Stomach (tissue), 9 donors: ENCODE results near the gene SECISBP2. TPM values are rescaled to one million over a fixed set of nuclear protein-coding genes. Genes with fewer than 3 reads are reported as not detected.

Experiments
- DNase-seq, 2 donors: peaks; one replicate each; pipeline versions ENCODE4 v3.0.0 to v3.0.0-alpha.2; 2013 to 2019
- H3K27ac ChIP-seq, 5 donors: fragments of 200-600 bp in 4 of 5; sonication (generic) in 4 of 5; one replicate each; pipeline ENCODE4 v1.5.1; 2013 to 2019; ENCODE audit warnings: mild to moderate bottlenecking in 1 of 5, moderate library complexity in 1 of 5
- H3K27me3 ChIP-seq, 3 donors: fragments of 200-600 bp; sonication (generic); one replicate each; pipeline ENCODE4 v1.5.1; 2017 to 2019; ENCODE audit warnings: mixed run types in 1 of 3
- H3K36me3 ChIP-seq, 4 donors: fragments of 200-600 bp; sonication (generic); 1 replicate in 3 of 4; 2 replicates in 1 of 4; pipeline ENCODE4 v1.5.1; 2016 to 2019
- H3K4me1 ChIP-seq, 4 donors: fragments of 200-600 bp; sonication (generic); one replicate each; pipeline ENCODE4 v1.5.1; 2016 to 2019
- H3K4me3 ChIP-seq, 4 donors: fragments of 200-600 bp; sonication (generic) in 3 of 4; one replicate each; pipeline ENCODE4 v1.5.1; 2016 to 2019; ENCODE audit warnings: mild to moderate bottlenecking in 1 of 4
- H3K9me3 ChIP-seq, 4 donors: fragments of 200-600 bp; sonication (generic); one replicate each; pipeline ENCODE4 v1.5.1; 2016 to 2019
- EP300 ChIP-seq: sonication (generic); formaldehyde crosslinking; IDR thresholded peaks from one replicate; pipeline ENCODE4 v1.6.1; 2017; ENCODE audit warnings: antibody characterized with exemption
- POLR2A ChIP-seq, 4 donors: fragments of 450-650 bp; IDR thresholded peaks; one replicate each; pipeline ENCODE4 v1.6.1; 2016; ENCODE audit warnings: antibody characterized with exemption in 4 of 4, control low read depth in 2 of 4, mild to moderate bottlenecking in 1 of 4, moderate library complexity in 1 of 4
- POLR2AphosphoS5 ChIP-seq, 3 donors: sonication (generic); formaldehyde crosslinking; IDR thresholded peaks; one replicate each; pipeline ENCODE4 v1.6.1; 2016; ENCODE audit warnings: antibody characterized with exemption in 3 of 3
- WGBS, 5 donors: extraction: QIAGEN DNeasy Blood & Tissue Kit in 3 of 5; methylation state at CpG; one replicate each; pipeline versions ENCODE4 v1.1.5 to v1.1.7; 2013 to 2018; 5-methylcytosine and 5-hydroxymethylcytosine counted together
- intact Hi-C: fragments of 100-400 bp; cut with DNase I; formaldehyde crosslinking; loops from one replicate; pipeline ENCODE4 v1.15.1; 2023; ENCODE audit warnings: low total_unique reads
- polyA plus RNA-seq, 3 donors: library from polyadenylated mRNA; stranded (reverse); fragments of 200-250 nt; gene quantifications; one replicate each; pipeline ENCODE4 v1.2.3, GENCODE V29; 2013
- total RNA-seq, 5 donors: library from RNA; depleted of rRNA; stranded (reverse); fragments of >200 nt; gene quantifications; one replicate each; pipeline versions ENCODE4 v1.1.0 to v1.2.3, GENCODE V29; 2014 to 2016
- TF ChIP-seq, protein P1 (sequence below), 7 experiments: fragments of 450-650 bp in 4 of 7; fragments of 200-600 bp in 3 of 7; sonication (generic) in 3 of 7; IDR thresholded peaks; one replicate each; pipeline ENCODE4 v1.5.1; 2016 to 2019; ENCODE audit warnings: antibody characterized with exemption in 7 of 7, control low read depth in 2 of 7, mild to moderate bottlenecking in 1 of 7
- donor health status: healthy with polysubstance abuse.
- donor health status: Bipolar disorder and iron deficiency.
- donor health status: healthy.

SECISBP2 gene
- total and polyA plus RNA-seq, 8 donors = 18.1 to 136 (median 70.3) TPM

DNA sequence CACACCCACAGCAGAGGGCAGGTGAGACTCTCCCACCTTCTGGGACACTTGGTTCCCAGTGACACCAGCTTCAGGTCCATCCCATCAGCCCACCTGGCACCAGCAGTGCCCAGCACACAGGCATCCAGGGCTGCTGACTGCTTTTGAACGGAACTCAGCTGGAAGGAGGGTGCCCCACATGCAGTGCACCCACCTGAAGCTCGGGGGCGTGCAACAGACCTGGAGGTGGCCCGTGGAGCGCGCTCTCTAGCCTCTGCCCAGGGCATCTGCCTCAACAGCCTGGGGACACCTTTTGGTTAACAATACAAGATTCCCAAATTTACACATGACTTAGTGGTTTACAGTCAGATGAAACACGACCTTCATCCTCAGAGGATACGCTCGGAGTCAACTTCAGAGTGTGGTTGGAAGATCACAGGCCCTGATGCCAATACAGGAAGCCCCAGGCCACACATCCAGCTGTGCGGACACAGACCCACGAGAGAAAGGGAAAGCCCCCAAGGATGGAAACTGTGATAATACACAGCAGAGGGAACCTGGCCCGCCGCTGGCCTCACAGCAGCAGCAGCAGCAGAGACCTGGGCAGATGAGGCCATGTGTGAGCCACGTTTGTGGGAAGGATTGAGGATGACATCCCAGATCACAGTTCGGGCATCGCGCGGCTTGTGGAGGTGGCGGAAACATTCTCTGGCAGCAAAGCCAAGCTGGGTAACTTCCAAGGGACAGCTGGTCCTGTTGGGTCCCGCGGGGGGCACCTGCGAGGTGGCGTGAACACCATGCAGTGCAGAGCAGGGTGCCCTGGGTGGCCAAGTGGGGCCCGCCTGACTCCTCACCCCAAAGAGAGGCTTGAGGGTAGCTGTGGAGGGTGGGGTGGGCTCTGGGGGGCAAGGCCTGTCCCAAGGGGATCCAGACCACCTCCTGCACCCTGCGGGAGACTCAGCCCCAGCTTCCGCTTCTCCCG is 64.0 kb downstream of the SECISBP2 start:
- intact Hi-C loops = no loop called here
- 78 to 92% (median 83%) methylated on average over 24 to 27 of the region's 27 CpGs for WGBS, 5 donors
- DNase-seq = no peak

DNA sequence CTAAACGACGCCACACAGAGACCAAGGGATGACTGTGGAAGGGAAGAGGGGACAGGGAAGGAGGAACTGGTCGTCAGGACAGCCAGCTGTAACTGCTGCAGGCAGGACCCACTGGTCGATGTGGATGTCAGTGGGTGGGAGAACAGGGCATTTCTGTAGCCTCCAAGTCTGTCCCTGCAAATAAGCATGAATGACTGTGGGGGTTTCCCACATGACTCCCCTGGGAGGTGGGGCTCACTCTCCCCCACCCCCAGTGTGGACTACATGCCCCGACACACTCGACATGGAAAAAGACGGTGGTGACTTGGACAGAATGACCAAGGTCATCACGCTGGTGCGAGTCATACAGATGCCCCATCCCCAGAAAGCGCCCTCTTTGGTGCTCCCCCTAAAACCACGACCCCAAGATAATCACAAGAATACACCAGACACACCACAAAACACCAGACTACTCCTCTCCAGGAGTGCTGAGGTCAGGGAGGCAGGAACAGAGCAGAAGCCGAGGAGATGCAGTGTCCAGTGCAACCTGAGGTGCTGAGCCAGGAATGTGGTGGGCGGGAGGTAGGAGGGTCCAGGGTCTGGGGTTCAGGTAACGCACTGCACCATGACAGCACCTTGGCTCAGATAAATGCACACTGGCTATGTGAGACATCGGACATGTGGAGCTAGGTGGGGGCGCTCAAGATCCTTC is 64.9 kb downstream of the SECISBP2 start:
- intact Hi-C loops = no loop called here
- no peak overlapping the region for H3K27ac ChIP-seq
- peaks cover 10 to 20% (median 18%) of the 10 kb centered on the region in 4 donors for H3K4me1 ChIP-seq
- WGBS, 5 donors = 82 to 87% (median 86%) methylated on average over 16 of the region's 16 CpGs
- H3K36me3 ChIP-seq = peaks cover 50 to 99% (median 93%) of the 10 kb centered on the region in 4 donors
- DNase-seq = no peak
- TF ChIP-seq EP300 (no peak), POLR2A (IDR thresholded peaks at IDR 0.05) (no peak), POLR2AphosphoS5 (IDR thresholded peaks at IDR 0.05) (no peak)
- TF ChIP-seq, protein P1, sequence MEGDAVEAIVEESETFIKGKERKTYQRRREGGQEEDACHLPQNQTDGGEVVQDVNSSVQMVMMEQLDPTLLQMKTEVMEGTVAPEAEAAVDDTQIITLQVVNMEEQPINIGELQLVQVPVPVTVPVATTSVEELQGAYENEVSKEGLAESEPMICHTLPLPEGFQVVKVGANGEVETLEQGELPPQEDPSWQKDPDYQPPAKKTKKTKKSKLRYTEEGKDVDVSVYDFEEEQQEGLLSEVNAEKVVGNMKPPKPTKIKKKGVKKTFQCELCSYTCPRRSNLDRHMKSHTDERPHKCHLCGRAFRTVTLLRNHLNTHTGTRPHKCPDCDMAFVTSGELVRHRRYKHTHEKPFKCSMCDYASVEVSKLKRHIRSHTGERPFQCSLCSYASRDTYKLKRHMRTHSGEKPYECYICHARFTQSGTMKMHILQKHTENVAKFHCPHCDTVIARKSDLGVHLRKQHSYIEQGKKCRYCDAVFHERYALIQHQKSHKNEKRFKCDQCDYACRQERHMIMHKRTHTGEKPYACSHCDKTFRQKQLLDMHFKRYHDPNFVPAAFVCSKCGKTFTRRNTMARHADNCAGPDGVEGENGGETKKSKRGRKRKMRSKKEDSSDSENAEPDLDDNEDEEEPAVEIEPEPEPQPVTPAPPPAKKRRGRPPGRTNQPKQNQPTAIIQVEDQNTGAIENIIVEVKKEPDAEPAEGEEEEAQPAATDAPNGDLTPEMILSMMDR (IDR thresholded peaks at IDR 0.05) = no peak
- H3K9me3 ChIP-seq = no peaks in the 10 kb centered on the region
- H3K4me3 ChIP-seq = no peak overlapping the region
- H3K27me3 ChIP-seq = no peaks in the 10 kb centered on the region

More for the DNA sequence above, 64.0 kb downstream of the SECISBP2 start:
- peaks cover 3 to 11% (median 9%) of the 10 kb centered on the region in 4 donors for H3K4me1 ChIP-seq
- peaks cover 53 to 99% (median 96%) of the 10 kb centered on the region in 4 donors for H3K36me3 ChIP-seq
- H3K4me3 ChIP-seq = no peak overlapping the region
- TF ChIP-seq POLR2A (IDR thresholded peaks at IDR 0.05) (no peak), POLR2AphosphoS5 (IDR thresholded peaks at IDR 0.05) (no peak), EP300 (no peak)
- TF ChIP-seq, protein P1 (IDR thresholded peaks at IDR 0.05) = no peak
- no peak overlapping the region for H3K27ac ChIP-seq
- no peaks in the 10 kb centered on the region for H3K27me3 ChIP-seq
- H3K9me3 ChIP-seq = no peaks in the 10 kb centered on the region

DNA sequence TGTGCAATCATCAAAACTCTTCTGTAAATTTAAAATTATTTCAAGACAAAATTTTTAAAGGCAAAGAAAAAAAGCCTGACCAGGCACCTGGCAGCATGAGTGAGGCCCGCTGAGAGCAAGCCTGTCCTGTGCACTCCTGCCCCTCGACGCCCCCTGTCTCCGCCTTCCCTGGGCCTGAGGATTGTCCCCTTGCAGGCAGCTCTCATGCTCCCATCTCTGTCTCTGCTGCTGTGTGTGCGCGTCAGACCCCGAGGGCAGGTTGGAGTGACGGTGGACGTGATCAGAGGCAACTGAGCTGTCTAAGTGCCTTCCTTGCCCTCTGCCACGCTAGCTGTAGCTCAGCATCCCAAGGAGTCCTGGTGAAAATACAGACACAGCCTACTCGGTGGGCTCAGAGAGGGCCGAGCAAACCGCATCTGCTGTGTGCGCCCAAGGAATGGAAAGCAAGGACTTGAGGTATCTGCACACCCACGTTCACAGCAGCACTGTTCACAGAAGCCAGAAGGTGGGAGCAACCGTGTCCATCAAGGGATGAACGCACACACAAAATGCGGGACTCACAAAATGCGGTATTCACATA is 65.5 kb downstream of the SECISBP2 start:
- DNase-seq = no peak
- Histone ChIP-seq H3K27me3 (no peaks in the 10 kb centered on the region), H3K9me3 (no peaks in the 10 kb centered on the region), H3K4me1 (peaks cover 14 to 26% (median 20%) of the 10 kb centered on the region in 4 donors), H3K4me3 (no peak overlapping the region), H3K36me3 (peaks cover 55 to 99% (median 93%) of the 10 kb centered on the region in 4 donors), H3K27ac (no peak overlapping the region)
- 89 to 95% (median 94%) methylated on average over 18 to 19 of the region's 19 CpGs for WGBS, 5 donors
- intact Hi-C loops = no loop called here
- TF ChIP-seq, protein P1 (IDR thresholded peaks at IDR 0.05) = no peak
- TF ChIP-seq POLR2A (IDR thresholded peaks at IDR 0.05) (no peak), EP300 (no peak), POLR2AphosphoS5 (IDR thresholded peaks at IDR 0.05) (no peak)

DNA sequence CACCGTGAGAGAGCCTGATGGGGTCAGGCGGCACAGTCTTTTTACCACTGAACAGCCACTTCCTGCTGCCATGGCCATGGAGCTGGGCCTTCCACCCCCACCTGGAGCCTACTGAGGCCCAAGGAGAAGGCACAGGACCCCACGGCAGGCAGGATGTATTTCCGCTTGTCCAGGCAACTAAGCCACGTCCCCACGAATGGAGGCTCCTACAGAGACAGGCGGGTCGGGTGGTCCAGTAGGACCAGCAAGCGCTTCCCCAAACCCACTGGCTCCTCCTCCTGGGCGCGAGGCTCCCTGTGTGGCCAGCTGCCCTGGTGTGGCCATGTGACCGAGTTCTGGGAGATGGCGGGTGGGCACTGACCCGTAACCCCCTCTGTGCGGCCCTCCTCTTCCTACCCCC is 66.5 kb downstream of the SECISBP2 start:
- Histone ChIP-seq H3K4me3 (no peak overlapping the region), H3K27me3 (no peaks in the 10 kb centered on the region), H3K9me3 (no peaks in the 10 kb centered on the region), H3K36me3 (peaks cover 58 to 99% (median 94%) of the 10 kb centered on the region in 4 donors), H3K27ac (no peak overlapping the region), H3K4me1 (peaks cover 14 to 31% (median 21%) of the 10 kb centered on the region in 4 donors)
- 92 to 97% (median 96%) methylated on average over 8 to 15 of the region's 15 CpGs for WGBS, 5 donors
- no peak for TF ChIP-seq EP300
- TF ChIP-seq, protein P1 (IDR thresholded peaks at IDR 0.05) = no peak
- TF ChIP-seq POLR2A (IDR thresholded peaks at IDR 0.05) = no peak
- TF ChIP-seq POLR2AphosphoS5 (IDR thresholded peaks at IDR 0.05) = no peak
- intact Hi-C loops = no loop called here
- no peak for DNase-seq
